CMK (cell line): ENCODE measurements around the gene ZCCHC10.
"Not testable (repeated sequence)": the region's sequence is repeated elsewhere in the genome, so short reads cannot be mapped to it uniquely, and the experiment has no call there.

Experiments
- DNase-seq: peaks from one replicate; pipeline ENCODE4 v3.0.0-alpha.2; 2010; ENCODE audit warnings: low read depth

Gene ZCCHC10

DNA sequence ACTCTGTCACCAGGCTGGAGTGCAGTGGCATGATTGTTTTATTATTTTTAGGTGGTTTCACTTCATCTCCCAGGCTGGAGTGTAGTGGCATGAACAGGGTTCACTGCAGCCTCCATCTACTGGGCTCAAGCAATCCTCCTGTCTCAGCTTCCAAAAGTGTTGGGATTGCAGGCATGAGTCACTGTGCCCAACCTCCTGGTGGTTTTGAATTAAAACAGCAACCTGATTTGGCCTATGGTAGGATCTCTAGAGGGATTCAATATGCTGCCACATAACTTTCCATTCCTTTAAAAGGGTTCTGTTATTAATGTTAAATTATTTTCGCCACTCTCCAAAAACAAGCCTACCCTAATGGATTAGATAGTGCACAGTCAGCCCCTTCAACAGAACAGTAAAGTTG, 15.6 kb upstream of the ZCCHC10 start:
- DNase-seq = no peak

- DNase-seq = no peak
These were observed 14.9 kb upstream of the ZCCHC10 start for GRCh38 chr5:133041157-133041784.

GRCh38 chr5:133036677-133037076, 10.3 kb upstream of the ZCCHC10 start:
- DNase-seq = not testable (repeated sequence)

DNA sequence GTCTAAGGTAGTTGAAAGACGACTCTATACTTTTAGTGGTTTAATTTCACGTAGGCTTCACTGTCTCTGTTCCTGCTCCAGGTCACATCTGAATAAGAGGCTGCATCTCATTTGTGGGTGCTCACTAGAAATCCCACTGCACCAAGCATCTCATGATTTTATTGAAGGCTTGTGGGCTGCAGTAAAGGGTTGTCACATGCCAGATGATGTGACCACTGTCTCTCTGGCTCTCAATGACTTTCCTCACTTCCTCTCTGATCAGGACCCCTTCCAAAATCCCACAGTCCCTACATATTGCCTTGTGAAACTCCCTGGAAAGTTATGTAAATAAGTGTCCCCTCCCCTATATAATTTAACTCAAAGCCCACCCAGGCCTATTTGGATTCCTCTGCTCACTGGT, 8.9 kb upstream of the ZCCHC10 start:
- DNase-seq = no peak

GRCh38 chr5:133034064-133034463, 7.7 kb upstream of the ZCCHC10 start:
- DNase-seq = no peak

- no peak for DNase-seq
These were observed 6.7 kb upstream of the ZCCHC10 start for GRCh38 chr5:133032852-133033742.

- DNase-seq = no peak
These were observed 4.1 kb upstream of the ZCCHC10 start for GRCh38 chr5:133030343-133031005.

GRCh38 chr5:133029416-133029815, 3.1 kb upstream of the ZCCHC10 start:
- DNase-seq = no peak

GRCh38 chr5:133026664-133027153, 360 bp upstream of the ZCCHC10 start:
- DNase-seq = no peak

- not testable (repeated sequence) for DNase-seq
These were observed 6.9 kb downstream of the ZCCHC10 start for GRCh38 chr5:133019471-133019870.

DNA sequence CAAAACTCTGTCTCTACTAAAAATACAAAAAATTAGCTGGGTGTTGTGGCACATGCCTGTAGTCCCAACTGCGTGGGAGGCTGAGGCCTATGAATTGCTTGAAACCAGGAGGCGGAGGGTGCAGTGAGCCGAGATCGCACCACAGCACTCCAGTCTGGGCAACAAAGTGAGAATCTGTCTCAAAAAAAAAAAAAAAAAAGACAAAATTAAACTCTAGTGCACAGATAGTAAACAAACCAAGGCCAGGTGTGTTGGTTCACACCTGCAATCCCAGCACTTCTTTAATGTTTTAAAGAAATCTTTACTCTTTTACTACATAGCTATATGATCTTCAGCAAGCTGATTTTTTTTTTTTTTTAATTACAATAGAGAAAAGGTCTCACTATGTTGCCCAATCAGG, 8.4 kb downstream of the ZCCHC10 start:
- DNase-seq = no peak

DNA sequence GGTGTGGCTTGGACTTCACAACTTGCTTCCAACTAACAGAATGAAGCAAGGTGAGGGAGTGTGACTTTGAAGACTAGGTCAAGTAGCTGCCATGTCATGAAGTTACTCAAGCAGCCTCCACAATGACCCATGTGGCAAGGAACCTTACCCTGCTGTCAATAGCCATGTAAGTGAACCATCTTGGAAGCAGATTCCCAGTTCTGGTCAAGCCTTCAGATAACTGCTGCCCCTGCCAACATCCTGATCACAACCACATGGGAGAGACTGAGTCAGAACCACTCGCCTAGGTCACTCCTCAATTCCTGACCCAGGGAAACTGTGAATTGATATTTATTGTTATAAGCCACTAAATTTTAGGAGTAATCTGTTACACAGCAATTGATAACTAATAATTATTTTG, 10.9 kb downstream of the ZCCHC10 start:
- DNase-seq = no peak

DNA sequence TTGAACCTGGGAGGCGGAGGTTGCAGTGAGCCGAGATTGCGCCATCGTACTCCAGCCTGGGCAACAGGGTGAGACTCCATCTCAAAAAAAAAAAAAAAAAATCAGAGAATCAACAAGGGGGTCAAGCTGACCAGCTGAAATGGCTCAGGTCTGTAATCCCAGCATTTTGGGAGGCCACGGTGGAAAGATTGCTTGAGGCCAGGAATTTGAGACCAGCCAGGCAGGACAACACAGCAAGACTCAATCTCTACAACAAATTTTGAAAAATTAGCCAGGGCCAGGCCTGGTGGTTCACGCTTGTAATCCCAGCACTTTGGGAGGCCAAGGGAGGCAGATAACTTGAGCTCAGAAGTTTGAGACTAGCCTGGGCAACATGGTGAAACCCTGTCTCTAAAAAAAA, 17.9 kb downstream of the ZCCHC10 start:
- DNase-seq = not testable (repeated sequence)

DNA sequence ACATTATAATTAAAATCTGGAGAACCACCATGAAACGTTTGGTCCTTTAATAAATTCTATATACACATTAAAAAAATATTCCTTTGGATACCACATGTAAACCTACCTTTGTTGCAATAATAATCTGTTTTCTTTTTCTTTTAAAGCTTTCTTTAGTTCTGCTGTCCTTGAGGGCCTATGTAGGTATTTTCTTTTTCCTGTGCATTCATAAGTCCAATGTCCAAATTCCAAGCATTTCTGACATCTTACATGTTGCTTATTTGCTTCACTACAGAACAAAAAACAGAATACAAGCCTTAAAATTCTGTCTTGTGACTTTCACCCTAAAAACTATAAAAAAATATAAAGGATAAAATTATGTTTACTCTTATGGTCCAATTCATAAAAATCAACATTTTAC, 19.7 kb downstream of the ZCCHC10 start:
- no peak for DNase-seq

- DNase-seq = no peak
These were observed 27.1 kb downstream of the ZCCHC10 start for GRCh38 chr5:132999246-132999645.

- DNase-seq = no peak
These were observed 27.8 kb downstream of the ZCCHC10 start for GRCh38 chr5:132998556-132998955.

- DNase-seq = no peak
These were observed 30.0 kb downstream of the ZCCHC10 start for GRCh38 chr5:132996307-132996706.

DNA sequence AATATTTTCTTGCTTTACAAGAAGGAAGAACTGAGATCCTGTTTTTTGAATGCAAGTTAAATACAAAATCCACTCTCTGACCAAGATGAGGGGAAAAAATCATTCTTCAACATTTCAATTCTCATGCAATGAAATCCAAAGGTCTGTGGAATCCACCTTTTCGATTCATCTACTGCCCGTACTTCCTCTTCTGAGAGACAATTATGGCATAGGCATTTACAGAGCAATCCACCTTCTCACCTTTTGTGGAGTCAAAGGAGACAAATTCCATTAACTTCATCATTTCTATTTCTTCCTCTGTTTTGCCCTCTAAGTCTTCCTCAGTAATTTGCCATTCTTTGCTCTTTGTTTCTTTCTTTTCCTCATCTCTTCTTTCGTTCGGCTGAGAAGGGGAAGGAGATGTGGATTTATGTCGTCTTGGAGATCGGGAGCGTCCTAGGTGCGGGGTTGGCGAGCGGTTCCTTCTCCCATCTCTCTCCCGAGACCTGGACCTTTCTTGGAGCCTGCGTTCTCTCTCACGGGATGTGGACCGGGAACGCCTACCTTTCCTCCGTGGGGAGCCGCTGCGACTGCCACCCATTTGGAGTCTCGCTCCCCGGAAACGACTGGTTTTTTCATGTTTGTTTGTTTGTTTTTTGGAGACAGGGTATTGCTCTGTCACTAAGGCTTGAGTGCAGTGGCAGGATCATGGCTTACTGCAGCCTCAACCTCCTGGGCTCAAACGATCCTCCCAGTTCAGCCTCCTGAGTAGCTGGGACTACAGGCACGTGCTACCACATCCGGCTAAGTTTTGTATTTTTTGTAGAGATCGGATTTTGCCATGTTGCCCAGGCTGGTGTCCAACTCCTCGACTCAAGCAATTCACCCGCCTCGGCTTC, 38.6 kb downstream of the ZCCHC10 start:
- DNase-seq = no peak

DNA sequence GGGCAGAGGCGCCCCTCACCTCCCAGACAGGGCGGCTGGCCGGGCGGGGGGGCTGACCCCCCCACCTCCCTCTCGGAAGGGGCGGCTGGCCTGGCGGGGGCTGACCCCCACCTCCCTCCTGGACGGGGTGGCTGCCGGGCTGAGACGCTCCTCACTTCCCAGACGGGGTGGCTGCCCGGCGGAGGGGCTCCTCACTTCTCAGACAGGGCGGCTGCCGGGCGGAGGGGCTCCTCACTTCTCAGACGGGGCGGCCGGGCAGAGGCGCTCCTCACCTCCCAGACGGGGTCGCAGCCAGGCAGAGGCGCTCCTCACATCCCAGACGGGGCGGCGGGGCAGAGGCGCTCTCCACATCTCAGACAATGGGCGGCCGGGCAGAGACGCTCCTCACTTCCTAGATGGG, 43.4 kb downstream of the ZCCHC10 start:
- DNase-seq = not testable (repeated sequence)

DNA sequence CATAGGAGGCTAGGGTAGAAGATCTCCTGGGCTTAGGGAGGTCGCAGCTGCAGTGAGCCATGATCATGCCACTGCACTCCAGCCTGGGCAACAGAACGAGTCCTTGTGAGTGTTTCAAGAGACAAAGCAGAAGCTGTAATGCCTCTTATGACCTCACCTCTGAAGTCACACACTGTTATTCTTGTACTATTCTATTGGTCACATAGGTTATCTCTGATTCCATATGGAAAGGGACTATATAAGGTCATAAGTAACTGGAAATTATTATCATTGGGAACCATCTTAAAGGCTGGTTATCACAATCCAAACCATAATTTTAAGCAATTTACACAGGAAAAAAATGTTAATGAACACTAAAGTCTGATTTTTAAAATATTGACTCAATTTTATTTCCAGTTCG, 45.1 kb downstream of the ZCCHC10 start:
- DNase-seq = no peak

- no peak for DNase-seq
These were observed 46.4 kb downstream of the ZCCHC10 start for GRCh38 chr5:132979976-132980375.
